Effector CD8-positive, alpha-beta T cell (primary cell): Measurements from ENCODE around the gene NRAS.
"Not testable (repeated sequence)": the region's sequence is repeated elsewhere in the genome, so short reads cannot be mapped to it uniquely, and the experiment has no call there.

ENCODE experiments used
- DNase-seq: peaks from one replicate; lab custom pipeline; 2025; lab: John Stamatoyannopoulos, UW
- total RNA-seq, 4 experiments: gene quantifications; one replicate each; lab custom pipeline; 2026; lab: John Stamatoyannopoulos, UW

NRAS gene
- 69.9 to 125 (median 72.1) reads per million in 4 experiments for total RNA-seq

- DNase-seq: peak; percentile 92
Measured at GRCh38 chr1:114716304-114717170, at the start of gene NRAS. NRAS (minus strand) TSS chr1:114716771; CDS start chr1:114716160, 611 bp downstream.

GRCh38 chr1:114764689-114765088 lies 48.1 kb upstream of the NRAS start:
- no peak for DNase-seq

GRCh38 chr1:114758256-114758832 lies 41.8 kb upstream of the NRAS start:
- DNase-seq: no peak

- peak; percentile 96 for DNase-seq
Measured at GRCh38 chr1:114757455-114758255, 41.1 kb upstream of the NRAS start, which contains the start of gene CSDE1. CSDE1 (minus strand) TSS chr1:114757984; CDS start chr1:114739890, 18,094 bp downstream.

GRCh38 chr1:114756949-114757454 lies 40.4 kb upstream of the NRAS start:
- no peak for DNase-seq

GRCh38 chr1:114756009-114756892 lies 39.7 kb upstream of the NRAS start:
- DNase-seq: no peak

- DNase-seq: no peak
Measured at GRCh38 chr1:114755006-114755931, 38.7 kb upstream of the NRAS start.

- not testable (repeated sequence) for DNase-seq
Measured at GRCh38 chr1:114753702-114754101, 37.1 kb upstream of the NRAS start.

GRCh38 chr1:114753143-114753542 lies 36.6 kb upstream of the NRAS start:
- DNase-seq: no peak

- no peak for DNase-seq
Measured at GRCh38 chr1:114750780-114751179, 34.2 kb upstream of the NRAS start.

- DNase-seq: no peak
Measured at GRCh38 chr1:114749835-114750234, 33.3 kb upstream of the NRAS start.

GRCh38 chr1:114746450-114747121 lies 30.0 kb upstream of the NRAS start:
- DNase-seq: no peak

GRCh38 chr1:114745291-114745690 lies 28.7 kb upstream of the NRAS start:
- DNase-seq: no peak

GRCh38 chr1:114741963-114742746 lies 25.6 kb upstream of the NRAS start:
- no peak for DNase-seq

GRCh38 chr1:114740331-114740730 lies 23.8 kb upstream of the NRAS start:
- no peak for DNase-seq

GRCh38 chr1:114737314-114737849 lies 20.8 kb upstream of the NRAS start:
- DNase-seq: no peak

- no peak for DNase-seq
Measured at GRCh38 chr1:114735479-114735878, 18.9 kb upstream of the NRAS start.

- DNase-seq: no peak
Measured at GRCh38 chr1:114729782-114730181, 13.2 kb upstream of the NRAS start.
